Esophagus squamous epithelium (tissue), 5 donors: ENCODE results near the gene NCOR1. TPM values are rescaled to one million over a fixed set of nuclear protein-coding genes. Genes with fewer than 3 reads are reported as not detected.

Experiments
- DNase-seq: peaks from one replicate; lab custom pipeline; 2025; lab: John Stamatoyannopoulos, UW
- H3K27ac ChIP-seq, 4 donors: fragments of 200-600 bp; sonication (generic); one replicate each; pipeline ENCODE4 v1.5.1; 2016 to 2019; ENCODE audit warnings: mild to moderate bottlenecking in 1 of 4
- H3K27me3 ChIP-seq, 4 donors: fragments of 200-600 bp; sonication (generic); 1 replicate in 3 of 4; 2 replicates in 1 of 4; pipeline versions ENCODE4 v1.5.1 to v1.6.0; 2017 to 2021; ENCODE audit warnings: antibody characterized with exemption in 1 of 4
- H3K36me3 ChIP-seq, 3 donors: fragments of 200-600 bp; sonication (generic); one replicate each; pipeline ENCODE4 v1.5.1; 2016 to 2019
- H3K4me1 ChIP-seq, 3 donors: fragments of 200-600 bp; sonication (generic); one replicate each; pipeline ENCODE4 v1.5.1; 2017 to 2019
- H3K4me3 ChIP-seq, 4 donors: fragments of 200-600 bp; sonication (generic); 1 replicate in 3 of 4; 2 replicates in 1 of 4; pipeline ENCODE4 v1.5.1; 2016 to 2019; ENCODE audit warnings: mild to moderate bottlenecking in 2 of 4, moderate library complexity in 1 of 4
- H3K9me3 ChIP-seq, 3 donors: fragments of 200-600 bp; sonication (generic); one replicate each; pipeline ENCODE4 v1.5.1; 2016 to 2019
- CTCF ChIP-seq, 6 experiments: fragments of 450-650 bp in 4 of 6; fragments of 200-600 bp in 2 of 6; sonication (generic) in 2 of 6; IDR thresholded peaks; one replicate each; pipeline ENCODE4 v1.5.1; 2016 to 2019; ENCODE audit warnings: antibody characterized with exemption in 6 of 6, mild to moderate bottlenecking in 4 of 6, moderate library complexity in 4 of 6
- POLR2A ChIP-seq, 4 donors: fragments of 450-650 bp; IDR thresholded peaks; one replicate each; pipeline ENCODE4 v1.6.1; 2017; ENCODE audit warnings: antibody characterized with exemption in 4 of 4, mild to moderate bottlenecking in 4 of 4, moderate library complexity in 3 of 4
- WGBS, 2 donors: methylation state at CpG; one replicate each; pipeline ENCODE4 v1.1.5; 2018; 5-methylcytosine and 5-hydroxymethylcytosine counted together
- intact Hi-C: fragments of 100-400 bp; cut with DNase I; formaldehyde crosslinking; loops from one replicate; pipeline ENCODE4 v1.15.0; 2022
- total RNA-seq, 4 donors: library from RNA; depleted of rRNA; stranded (reverse); fragments of >200 nt; gene quantifications; one replicate each; pipeline ENCODE4 v1.1.0, GENCODE V29; 2016
- donor health status: DM: yes; HTN: yes; CAD: no.

NCOR1 gene
- total RNA-seq, 4 donors from 2014 or later, result 52.5 to 188 (median 76.8) TPM

DNA sequence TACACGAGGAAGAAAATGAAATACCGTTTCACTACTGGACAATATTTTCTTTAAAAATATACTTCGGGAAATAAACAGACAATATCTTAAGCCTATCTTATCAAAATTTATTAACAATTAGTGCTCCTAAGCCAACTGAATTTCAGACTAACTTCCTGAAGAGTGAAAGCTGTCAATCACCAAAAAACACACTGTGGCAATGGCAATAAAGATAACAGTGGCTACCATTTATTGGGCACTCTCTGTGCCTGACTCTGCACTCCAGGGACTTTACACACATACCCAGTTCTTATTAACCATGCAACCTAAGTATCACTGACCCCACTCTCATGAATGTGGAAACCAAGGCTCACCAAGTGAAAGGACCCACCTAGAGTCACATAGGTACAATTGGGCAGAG lies 83.7 kb downstream of the NCOR1 start:
- intact Hi-C loops, result no loop called here
- Histone ChIP-seq H3K4me3 (no peak overlapping the region), H3K27ac (no peak overlapping the region), H3K36me3 (peaks cover 0 to 89% (median 5%) of the 10 kb centered on the region in 3 donors), H3K4me1 (peaks cover 0 to 16% (median 0%) of the 10 kb centered on the region in 3 donors), H3K9me3 (no peaks in the 10 kb centered on the region), H3K27me3 (no peaks in the 10 kb centered on the region)
- no peak for DNase-seq
- TF ChIP-seq POLR2A (IDR thresholded peaks at IDR 0.05) (no peak), CTCF (IDR thresholded peaks at IDR 0.05) (no peak)
- 85 to 95% methylated on average over 3 of the region's 3 CpGs for WGBS, 2 donors

- intact Hi-C loops, result no loop called here
- H3K9me3 ChIP-seq, result no peaks in the 10 kb centered on the region
- WGBS, 2 donors, result 87 to 88% methylated on average over 6 of the region's 6 CpGs
- no peak overlapping the region for H3K4me3 ChIP-seq
- no peak for DNase-seq
- H3K36me3 ChIP-seq, result peaks cover 0 to 89% (median 6%) of the 10 kb centered on the region in 3 donors
- TF ChIP-seq CTCF (IDR thresholded peaks at IDR 0.05) (no peak), POLR2A (IDR thresholded peaks at IDR 0.05) (no peak)
- no peak overlapping the region for H3K27ac ChIP-seq
- peaks cover 0 to 16% (median 0%) of the 10 kb centered on the region in 3 donors for H3K4me1 ChIP-seq
- H3K27me3 ChIP-seq, result no peaks in the 10 kb centered on the region
Measured at GRCh38 chr17:16129441-16130205, 85.7 kb downstream of the NCOR1 start.

GRCh38 chr17:16123531-16123930 lies 91.8 kb downstream of the NCOR1 start:
- DNase-seq, result no peak
- H3K27ac ChIP-seq, result no peak overlapping the region
- no peaks in the 10 kb centered on the region for H3K27me3 ChIP-seq
- WGBS, 2 donors, result 85 to 86% methylated on average over 3 of the region's 3 CpGs
- H3K4me1 ChIP-seq, result peaks cover 0 to 16% (median 3%) of the 10 kb centered on the region in 3 donors
- intact Hi-C loops, result no loop called here
- H3K36me3 ChIP-seq, result peaks cover 0 to 91% (median 6%) of the 10 kb centered on the region in 3 donors
- TF ChIP-seq CTCF (IDR thresholded peaks at IDR 0.05), result no peak
- TF ChIP-seq POLR2A (IDR thresholded peaks at IDR 0.05), result no peak
- H3K9me3 ChIP-seq, result no peaks in the 10 kb centered on the region
- no peak overlapping the region for H3K4me3 ChIP-seq

GRCh38 chr17:16122697-16123434 lies 92.5 kb downstream of the NCOR1 start:
- H3K9me3 ChIP-seq, result no peaks in the 10 kb centered on the region
- TF ChIP-seq CTCF (IDR thresholded peaks at IDR 0.05), result no peak
- TF ChIP-seq POLR2A (IDR thresholded peaks at IDR 0.05), result no peak
- DNase-seq, result no peak
- intact Hi-C loops, result no loop called here
- H3K36me3 ChIP-seq, result peaks cover 0 to 92% (median 6%) of the 10 kb centered on the region in 3 donors
- H3K27ac ChIP-seq, result no peak overlapping the region
- H3K4me3 ChIP-seq, result no peak overlapping the region
- 60 to 71% methylated on average over 8 of the region's 8 CpGs for WGBS, 2 donors
- H3K4me1 ChIP-seq, result peaks cover 0 to 16% (median 3%) of the 10 kb centered on the region in 3 donors
- no peaks in the 10 kb centered on the region for H3K27me3 ChIP-seq

- peaks cover 0 to 99% (median 6%) of the 10 kb centered on the region in 3 donors for H3K36me3 ChIP-seq
- H3K4me1 ChIP-seq, result peaks cover 0 to 16% (median 3%) of the 10 kb centered on the region in 3 donors
- intact Hi-C loops, result no loop called here
- no peak overlapping the region for H3K4me3 ChIP-seq
- no peak for DNase-seq
- 34 to 49% methylated on average over 2 of the region's 2 CpGs for WGBS, 2 donors
- TF ChIP-seq POLR2A (IDR thresholded peaks at IDR 0.05) (no peak), CTCF (IDR thresholded peaks at IDR 0.05) (no peak)
- H3K27me3 ChIP-seq, result no peaks in the 10 kb centered on the region
- no peak overlapping the region for H3K27ac ChIP-seq
- H3K9me3 ChIP-seq, result no peaks in the 10 kb centered on the region
Measured at GRCh38 chr17:16121915-16122314, 93.4 kb downstream of the NCOR1 start.
